CD4-positive, alpha-beta T cell treated with Interleukin-4 for 1 hour (primary cell): ENCODE data around the gene CTDSPL.
"Not testable (repeated sequence)": the region's sequence is repeated elsewhere in the genome, so short reads cannot be mapped to it uniquely, and the experiment has no call there.

ENCODE experiments used
- DNase-seq, 2 donors: peaks; one replicate each; pipeline ENCODE4 v3.0.0-alpha.2; 2020 to 2022

CTDSPL gene

DNA sequence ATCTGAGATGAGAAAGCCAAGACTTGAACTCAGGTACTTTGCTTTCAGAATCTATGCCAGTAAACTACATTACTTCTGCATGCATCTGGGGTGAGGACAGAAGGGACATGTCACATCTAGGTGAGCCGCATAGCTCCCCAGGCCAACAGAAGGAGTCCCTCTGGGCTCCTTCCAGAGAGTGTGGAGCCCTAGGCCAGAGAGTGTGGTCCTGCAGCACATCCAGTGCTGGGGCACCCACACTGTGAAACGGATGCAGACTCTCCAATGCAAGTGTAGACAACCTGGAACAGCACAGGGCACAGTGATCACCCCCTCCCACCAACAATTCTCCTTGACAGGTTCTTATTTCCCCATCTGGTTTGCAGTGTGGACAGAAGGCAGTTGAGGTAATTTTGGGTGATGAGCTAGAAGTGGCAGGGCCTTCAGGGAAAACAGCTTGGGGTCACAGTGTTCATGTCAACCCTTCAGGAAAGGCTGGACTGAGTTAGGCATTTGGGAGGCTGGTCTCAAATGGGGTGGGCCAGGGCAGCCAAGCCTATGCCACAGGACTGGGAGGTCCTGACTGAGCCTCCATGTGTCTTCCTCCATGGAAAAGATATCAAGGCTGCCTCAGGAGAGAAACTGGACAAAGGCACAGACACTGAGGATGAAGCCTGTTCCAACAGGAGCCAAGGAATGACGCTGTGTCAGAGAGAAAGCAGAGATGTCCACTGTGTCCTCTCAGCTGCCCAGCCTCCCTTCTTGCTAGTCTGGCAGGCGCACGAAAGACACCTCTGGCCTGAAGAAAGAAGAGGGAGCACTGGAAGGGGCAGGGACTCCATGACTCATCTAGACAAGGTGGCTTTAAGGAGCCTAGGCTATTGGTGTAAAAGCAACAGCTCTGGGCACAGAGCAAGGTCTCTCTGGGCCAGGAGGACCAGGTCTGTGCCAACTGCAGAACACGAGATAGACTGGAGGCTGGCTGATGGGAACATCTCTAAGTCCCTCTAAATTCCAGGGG, 166.1 kb downstream of the CTDSPL start:
- DNase-seq: no peak

DNA sequence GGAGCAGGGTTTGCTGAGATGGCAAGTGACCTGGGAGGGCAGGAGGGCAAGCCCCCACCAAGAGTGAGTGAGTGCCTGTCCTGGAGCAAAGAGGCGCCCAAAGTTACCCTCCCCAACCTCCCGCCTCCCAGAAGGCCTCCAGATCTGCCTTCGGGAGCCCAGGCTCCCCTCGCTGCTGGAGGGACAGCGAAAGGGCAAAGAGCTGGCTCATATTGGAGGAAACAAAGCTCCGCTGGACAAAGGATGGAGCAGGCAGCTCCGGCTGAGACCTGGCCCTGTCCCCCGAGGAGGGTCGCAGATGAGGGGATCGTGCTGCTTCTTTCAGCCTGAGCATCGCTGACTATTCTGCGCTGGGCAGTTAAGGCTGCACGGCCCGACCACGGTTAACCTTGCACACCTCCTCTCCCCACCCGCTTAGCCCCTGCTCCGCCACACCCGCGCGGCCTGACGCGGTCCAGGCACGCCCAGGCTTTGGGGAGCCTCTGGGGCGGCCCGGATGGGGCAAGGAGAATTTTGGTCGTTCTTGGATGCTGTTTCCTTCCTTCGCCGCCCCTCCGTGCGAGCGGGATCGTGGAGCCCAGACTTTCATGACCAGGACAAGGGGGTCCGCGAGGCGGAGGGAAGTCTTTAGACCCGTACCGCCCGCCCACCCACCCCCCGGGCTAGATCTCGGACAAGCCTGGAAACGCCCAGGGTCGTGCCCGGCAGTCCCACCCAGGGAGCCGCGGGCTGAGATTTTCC, 167.1 kb downstream of the CTDSPL start:
- DNase-seq: no peak

- peak; percentile 39 to 64 for DNase-seq
Measured at GRCh38 chr3:38029400-38030125, 167.9 kb downstream of the CTDSPL start, which contains the start of gene PLCD1. Gene PLCD1 (minus strand): TSS chr3:38029642. CDS start chr3:38029539, 103 bp downstream.

DNA sequence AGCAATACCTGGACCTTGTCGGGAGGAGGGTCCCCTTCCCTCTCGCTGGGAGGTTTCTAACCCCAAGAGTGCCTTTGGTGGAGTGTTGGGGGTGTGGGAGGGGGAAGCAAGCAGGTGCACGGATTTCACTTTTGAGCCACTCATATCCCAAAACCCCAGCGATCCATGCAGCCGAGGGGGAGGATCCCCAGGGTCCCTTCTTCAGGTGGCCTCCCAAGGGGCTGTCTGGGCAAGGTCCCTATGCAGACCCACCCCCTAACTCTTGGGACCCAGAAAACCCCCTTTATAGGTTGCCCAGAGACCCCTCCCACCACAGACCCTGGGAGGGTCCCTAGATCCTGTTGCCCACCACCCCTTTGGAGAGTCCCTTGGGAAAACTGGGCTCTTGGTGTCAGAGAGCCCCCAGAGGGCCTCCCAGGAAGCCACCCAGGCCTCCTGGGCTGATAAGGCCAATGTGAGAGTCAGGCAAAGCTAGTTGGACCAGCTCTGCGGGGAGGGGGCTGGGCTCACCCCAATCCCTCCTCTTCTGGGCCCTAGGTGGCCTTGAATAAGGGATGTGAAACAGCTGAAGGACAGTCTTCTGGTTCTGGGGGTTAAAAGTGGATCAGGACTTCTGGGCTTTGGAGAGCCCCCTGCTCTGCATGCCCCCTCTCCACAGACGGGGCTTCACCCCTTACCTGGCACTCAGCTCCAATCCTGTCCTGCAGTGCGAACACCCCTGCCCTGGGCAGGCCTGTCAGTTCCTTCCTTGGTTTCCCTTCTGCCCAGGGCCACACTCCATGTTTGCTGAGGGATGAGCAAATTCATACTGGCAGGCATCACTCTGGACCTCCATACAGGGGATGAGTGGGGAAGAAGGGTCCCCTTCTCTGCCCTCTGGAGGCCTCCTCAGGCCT, 168.7 kb downstream of the CTDSPL start:
- DNase-seq: no peak

DNA sequence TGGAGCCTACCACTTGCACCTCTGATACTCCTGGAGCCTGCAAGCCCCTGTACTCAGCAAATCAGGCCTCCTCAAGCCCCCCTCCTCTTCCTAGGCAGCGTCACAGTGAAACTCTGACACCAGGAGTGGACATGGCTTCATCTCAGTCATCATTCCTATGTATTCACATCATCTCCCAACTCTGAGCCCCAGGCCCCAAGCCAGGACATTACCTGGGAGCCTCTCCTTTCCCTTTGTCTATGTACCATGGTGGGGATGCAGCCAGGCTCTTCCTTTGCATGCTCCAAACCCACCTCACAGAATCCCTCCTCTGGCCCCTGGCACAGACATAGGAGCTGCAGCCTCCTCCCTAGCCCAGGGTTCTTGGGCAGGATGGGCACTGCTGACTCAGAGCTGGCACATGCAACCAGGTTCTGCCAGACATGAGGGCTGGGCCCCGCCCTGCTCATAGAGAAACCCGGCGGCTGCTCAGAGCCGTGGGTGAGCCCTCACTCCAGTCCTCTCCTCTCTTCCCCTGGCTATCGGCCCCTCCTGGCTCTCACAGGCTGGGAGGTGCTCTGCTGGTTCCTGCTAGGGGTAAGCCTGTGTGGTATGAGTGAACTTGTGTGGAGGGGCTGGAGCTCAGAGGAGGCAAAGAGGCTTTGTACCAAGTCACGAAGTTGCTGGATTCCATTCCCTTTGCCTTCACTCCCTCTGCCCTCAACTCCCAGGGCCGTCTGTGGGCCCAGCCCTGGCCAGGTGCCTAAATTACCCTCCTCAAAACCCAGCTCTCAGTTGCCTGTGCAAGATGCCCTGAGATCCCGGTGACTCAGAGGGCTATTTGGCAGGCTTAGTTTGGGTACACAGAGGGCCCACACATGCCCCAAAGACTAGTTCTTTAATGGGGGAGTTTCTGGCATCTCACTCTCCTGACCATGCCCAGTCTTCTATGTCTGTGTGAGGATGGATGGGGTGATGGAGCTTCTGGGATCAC, 169.6 kb downstream of the CTDSPL start:
- DNase-seq: peak; percentile 36 to 40

DNA sequence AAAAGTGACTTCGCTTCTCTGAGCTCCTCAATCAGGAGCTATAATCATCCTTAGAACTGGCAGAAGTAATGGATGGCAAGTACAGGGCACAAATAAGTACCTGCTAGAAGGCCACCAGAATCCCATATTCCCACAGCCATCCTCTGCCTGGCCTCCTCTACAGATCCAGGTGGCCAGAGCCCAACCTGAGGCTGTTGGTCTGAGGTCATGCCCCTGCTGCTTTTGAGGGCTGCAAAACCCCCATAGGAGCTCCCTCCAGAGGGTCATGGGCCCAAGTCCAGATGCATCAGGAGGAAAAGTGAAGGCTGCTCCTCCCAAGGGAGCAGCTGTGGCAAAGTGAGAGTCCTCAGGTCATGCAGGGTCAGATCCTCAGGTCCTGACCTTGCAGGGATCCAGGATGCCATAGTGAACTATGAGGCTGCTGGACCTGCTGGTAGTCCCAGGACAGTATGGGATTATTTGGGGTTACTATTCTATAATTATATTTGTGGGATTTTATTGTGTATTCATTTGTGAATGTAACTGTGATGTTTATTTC, 170.7 kb downstream of the CTDSPL start:
- no peak for DNase-seq

DNA sequence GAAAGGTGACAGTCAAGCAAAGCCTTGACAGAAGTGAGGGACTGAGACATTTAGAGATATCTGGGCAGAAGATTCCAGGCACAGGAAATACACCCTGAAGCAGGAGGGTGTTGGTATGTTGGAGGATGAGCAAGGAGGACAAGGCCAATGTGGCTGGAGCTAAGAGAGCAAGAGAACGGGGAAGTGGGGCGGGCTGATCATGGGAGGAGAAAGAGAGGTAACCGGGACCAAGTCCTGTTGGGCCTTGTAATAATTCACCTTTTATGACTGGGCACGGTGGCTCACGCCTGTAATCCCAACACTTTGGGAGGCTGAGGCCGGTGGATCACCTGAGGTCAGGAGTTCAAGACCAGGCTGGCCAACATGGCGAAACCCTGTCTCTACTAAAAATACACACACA, 171.9 kb downstream of the CTDSPL start:
- DNase-seq: not testable (repeated sequence)
